ENCODE results near the gene SSUH2. TPM values are rescaled to one million over a fixed set of nuclear protein-coding genes. Genes with fewer than 3 reads are reported as not detected.

SSUH2 gene
- total and polyA plus RNA-seq, 2 of the 4 experiments (the other 2 are of a cell fraction) = 0.10 TPM; not detected in 1

GRCh38 chr3:8668216-8668615 is 23.6 kb upstream of the SSUH2 start:
- no peak overlapping the region for H2AK5ac ChIP-seq (ENCODE audit: low read depth, low read length)
- no peak overlapping the region for H2BK20ac ChIP-seq (ENCODE audit: low read depth, low read length)
- ChIA-PET CTCF (no interaction called here), POLR2A (ENCODE audit: unreplicated experiment) (no interaction called here)
- H3K14ac ChIP-seq (replicated peaks; ENCODE audit: low read depth, low read length) = no peak overlapping the region
- H2AK9ac ChIP-seq (replicated peaks; ENCODE audit: low read depth, low read length, poor library complexity) = no peak overlapping the region
- H2BK120ac ChIP-seq (ENCODE audit: low read depth, low read length) = no peak overlapping the region
- H3K9ac ChIP-seq (ENCODE audit: low read depth, low read length) = no peak overlapping the region
- DNase-seq (peak; percentile 17), ATAC-seq (ENCODE audit: low read depth) (0 out of 2 replicates have a peak, but pooled peaks have one; percentile 21)
- no peak overlapping the region for H3K56ac ChIP-seq (ENCODE audit: extremely low read depth, insufficient read depth, low read length)
- H3K4me2 ChIP-seq (ENCODE audit: low read depth, low read length) = no peak overlapping the region
- H3K79me1 ChIP-seq (ENCODE audit: low read depth in 1 of 2, low read length in 2 of 2) = no peaks in the 10 kb centered on the region
- H3K4me1 ChIP-seq (ENCODE audit: control insufficient read depth, insufficient read depth, low read length) = no peaks in the 10 kb centered on the region
- H3K27ac ChIP-seq (ENCODE audit: insufficient read depth, low read length) = no peak overlapping the region
- H3K36me3 ChIP-seq (ENCODE audit: control insufficient read depth, insufficient read depth, low read length) = no peaks in the 10 kb centered on the region
- intact Hi-C loops (cut with micrococcal nuclease) (loop anchor here (10.0 kb wide), 1 partner anchor 297 kb away; the partner anchor contains the start of gene RAD18), dilution Hi-C loops (cut with HindIII; ENCODE audit: low sequenced_read_pairs, unreplicated experiment) (no loop called here), in situ Hi-C loops (cut with MboI; ENCODE audit: low sequenced_read_pairs) (loop anchor here (25.0 kb wide), 1 partner anchor 394 kb away; no protein-coding TSS in a partner anchor)
- no peak overlapping the region for H3K4me3 ChIP-seq (ENCODE audit: insufficient read depth, low read depth, low read length)
- H3K18ac ChIP-seq (ENCODE audit: low read depth, low read length) = no peak overlapping the region
- no TSS peak for BruUV-seq (replicated peaks)
- TF ChIP-seq FOS (IDR thresholded peaks at IDR 0.05; ENCODE audit: low read depth, low read length) (no peak), CTCF (conservative IDR thresholded peaks at IDR 0.05; ENCODE audit: low read depth, low read length) (no peak), MXI1 (IDR thresholded peaks at IDR 0.05; ENCODE audit: borderline replicate concordance, low read depth, low read length) (no peak), BHLHE40 (IDR thresholded peaks at IDR 0.05; ENCODE audit: low read depth, low read length) (no peak), CHD1 (IDR thresholded peaks at IDR 0.05; ENCODE audit: low read depth, low read length) (no peak), SMC3 (IDR thresholded peaks at IDR 0.05; ENCODE audit: low read depth, low read length) (no peak), CEBPB (IDR thresholded peaks at IDR 0.05; ENCODE audit: low read depth, low read length) (no peak), RAD21 (IDR thresholded peaks at IDR 0.05; ENCODE audit: low read length) (no peak), RFX5 (IDR thresholded peaks at IDR 0.05; ENCODE audit: low read depth, low read length) (no peak), RCOR1 (IDR thresholded peaks at IDR 0.05; ENCODE audit: insufficient replicate concordance, low read length) (no peak), NFE2L2 (IDR thresholded peaks at IDR 0.05; ENCODE audit: low read depth, low read length) (no peak), POLR2A (IDR thresholded peaks at IDR 0.05; ENCODE audit: low read depth, low read length) (no peak), MAFK (IDR thresholded peaks at IDR 0.05; ENCODE audit: low read depth, low read length) (no peak), USF2 (IDR thresholded peaks at IDR 0.05; ENCODE audit: low read depth, low read length) (no peak), MAZ (IDR thresholded peaks at IDR 0.05; ENCODE audit: borderline replicate concordance, low read depth, low read length) (no peak)
- TF ChIP-seq, protein P1, sequence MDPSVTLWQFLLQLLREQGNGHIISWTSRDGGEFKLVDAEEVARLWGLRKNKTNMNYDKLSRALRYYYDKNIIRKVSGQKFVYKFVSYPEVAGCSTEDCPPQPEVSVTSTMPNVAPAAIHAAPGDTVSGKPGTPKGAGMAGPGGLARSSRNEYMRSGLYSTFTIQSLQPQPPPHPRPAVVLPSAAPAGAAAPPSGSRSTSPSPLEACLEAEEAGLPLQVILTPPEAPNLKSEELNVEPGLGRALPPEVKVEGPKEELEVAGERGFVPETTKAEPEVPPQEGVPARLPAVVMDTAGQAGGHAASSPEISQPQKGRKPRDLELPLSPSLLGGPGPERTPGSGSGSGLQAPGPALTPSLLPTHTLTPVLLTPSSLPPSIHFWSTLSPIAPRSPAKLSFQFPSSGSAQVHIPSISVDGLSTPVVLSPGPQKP (IDR thresholded peaks at IDR 0.05; ENCODE audit: borderline replicate concordance, low read depth, low read length) = no peak
- no peak overlapping the region for H3K23ac ChIP-seq (ENCODE audit: low read depth, low read length)
- H4K91ac ChIP-seq (ENCODE audit: insufficient read depth, low read depth, low read length) = no peak overlapping the region
- H2BK15ac ChIP-seq (ENCODE audit: low read depth, low read length) = no peak overlapping the region
- no peak overlapping the region for H4K5ac ChIP-seq (ENCODE audit: low read depth, low read length)
- H3K9me3 ChIP-seq (ENCODE audit: control insufficient read depth, insufficient read depth, low read length) = no peaks in the 10 kb centered on the region
- H2AFZ ChIP-seq (replicated peaks; ENCODE audit: low read length, poor library complexity) = no peak overlapping the region
- no peak overlapping the region for H3K4ac ChIP-seq (ENCODE audit: low read depth, low read length)
- H3K27me3 ChIP-seq (ENCODE audit: control insufficient read depth, insufficient read depth, low read length) = peaks cover 2% of the 10 kb centered on the region; the same call in 1 of the 2 replicates
- H4K8ac ChIP-seq (ENCODE audit: low read depth in 2 of 2, low read length in 2 of 2) = no peak overlapping the region
- H3K9me1 ChIP-seq (ENCODE audit: insufficient read depth, low read length) = no peaks in the 10 kb centered on the region
- H2BK5ac ChIP-seq (ENCODE audit: low read depth, low read length, poor library complexity, severe bottlenecking) = no peak overlapping the region
- no peaks in the 10 kb centered on the region for H4K20me1 ChIP-seq (ENCODE audit: insufficient read depth, low read length)
